Measurements from ENCODE around the gene USP36. TPM values are rescaled to one million over a fixed set of nuclear protein-coding genes. Genes with fewer than 3 reads are reported as not detected.

USP36 gene
- total RNA-seq, 2 experiments from 2014 or later = 47.2 to 144 TPM

- POLR2A ChIA-PET = interaction anchor here (0.5 to 2.0 kb wide), 17 partner anchors 9 to 1286 kb away, joined by 3 to 8 read pairs (median 6); no protein-coding TSS in a partner anchor
- BruUV-seq (replicated peaks) = TSS peak; percentile 32
- Histone ChIP-seq H3K9me3 (ENCODE audit: low read length) (no peaks in the 10 kb centered on the region), H3K4me3 (ENCODE audit: low read depth, low read length, poor library complexity, severe bottlenecking) (peak overlapping the region; percentile 57), H3K4me1 (ENCODE audit: insufficient read depth, low read length, poor library complexity, severe bottlenecking) (peaks cover 66% of the 10 kb centered on the region), H4K20me1 (ENCODE audit: insufficient read depth, low read length) (no peaks in the 10 kb centered on the region), H3K27ac (ENCODE audit: low read depth, low read length, poor library complexity, severe bottlenecking) (peak overlapping the region; percentile 90), H3K79me2 (ENCODE audit: insufficient read depth, low read depth, low read length) (peaks cover 97% of the 10 kb centered on the region), H3K4me2 (ENCODE audit: low read length) (peak overlapping the region; percentile 85), H2AFZ (ENCODE audit: low read length) (peak overlapping the region; percentile 1; the same call in 1 of the 2 replicates), H3K9me2 (ENCODE audit: insufficient read depth, low read length) (no peaks in the 10 kb centered on the region), H3K36me3 (ENCODE audit: insufficient read depth, low read length) (peaks cover 11% of the 10 kb centered on the region; the same call in 1 of the 2 replicates)
- TF ChIP-seq CTCF (conservative IDR thresholded peaks at IDR 0.05; ENCODE audit: low read length) (no peak), EZH2phosphoT487 (IDR thresholded peaks at IDR 0.05; ENCODE audit: borderline replicate concordance, low read depth, low read length) (no peak)
- peak; percentile 93 for DNase-seq (ENCODE audit: low spot score)
- CTCF ChIA-PET (ENCODE audit: unreplicated experiment) = interaction anchor here (1.5 kb wide), 1 partner anchor 20 kb away, joined by 9 read pairs; no protein-coding TSS in a partner anchor
- intact Hi-C loops (cut with micrococcal nuclease; ENCODE audit: unreplicated experiment) = loop anchor here (1.0 to 2.0 kb wide), 3 partner anchors 15 to 21 kb away; no protein-coding TSS in a partner anchor
Observed at GRCh38 chr17:78759203-78759968, 81.2 kb downstream of the USP36 start.

GRCh38 chr17:78753316-78754250 lies 87.0 kb downstream of the USP36 start:
- no peaks in the 10 kb centered on the region for H3K36me3 ChIP-seq (ENCODE audit: insufficient read depth, low read length)
- no peaks in the 10 kb centered on the region for H4K20me1 ChIP-seq (ENCODE audit: insufficient read depth, low read length)
- peaks cover 99% of the 10 kb centered on the region for H3K79me2 ChIP-seq (ENCODE audit: insufficient read depth, low read depth, low read length)
- DNase-seq (ENCODE audit: low spot score) = no peak
- ChIA-PET POLR2A (interaction anchor here (1.9 kb wide), 1 partner anchor 13 kb away, joined by 4 read pairs; no protein-coding TSS in a partner anchor), CTCF (ENCODE audit: unreplicated experiment) (interaction anchor here (0.5 kb wide), 1 partner anchor 465 kb away, joined by 4 read pairs; no protein-coding TSS in a partner anchor)
- no peaks in the 10 kb centered on the region for H3K9me2 ChIP-seq (ENCODE audit: insufficient read depth, low read length)
- intact Hi-C loops (cut with micrococcal nuclease; ENCODE audit: unreplicated experiment) = no loop called here
- no peaks in the 10 kb centered on the region for H3K9me3 ChIP-seq (ENCODE audit: low read length)
- no peak overlapping the region for H3K27ac ChIP-seq (ENCODE audit: low read depth, low read length, poor library complexity, severe bottlenecking)
- no peak overlapping the region for H3K4me3 ChIP-seq (ENCODE audit: low read depth, low read length, poor library complexity, severe bottlenecking)
- no peak overlapping the region for H3K4me2 ChIP-seq (ENCODE audit: low read length)
- no peak overlapping the region for H2AFZ ChIP-seq (ENCODE audit: low read length)
- no TSS peak for BruUV-seq (replicated peaks)
- H3K4me1 ChIP-seq (ENCODE audit: insufficient read depth, low read length, poor library complexity, severe bottlenecking) = peaks cover 66% of the 10 kb centered on the region
- TF ChIP-seq EZH2phosphoT487 (IDR thresholded peaks at IDR 0.05; ENCODE audit: borderline replicate concordance, low read depth, low read length) (no peak), CTCF (conservative IDR thresholded peaks at IDR 0.05; ENCODE audit: low read length) (no peak)

All from OCI-LY7 (cell line).